Measurements from ENCODE around the gene INSYN2A. TPM values are rescaled to one million over a fixed set of nuclear protein-coding genes. Genes with fewer than 3 reads are reported as not detected.

INSYN2A gene
- total and polyA plus RNA-seq, 8 donors = 0.18 to 4.4 (median 1.2) TPM; not detected in 3

DNA sequence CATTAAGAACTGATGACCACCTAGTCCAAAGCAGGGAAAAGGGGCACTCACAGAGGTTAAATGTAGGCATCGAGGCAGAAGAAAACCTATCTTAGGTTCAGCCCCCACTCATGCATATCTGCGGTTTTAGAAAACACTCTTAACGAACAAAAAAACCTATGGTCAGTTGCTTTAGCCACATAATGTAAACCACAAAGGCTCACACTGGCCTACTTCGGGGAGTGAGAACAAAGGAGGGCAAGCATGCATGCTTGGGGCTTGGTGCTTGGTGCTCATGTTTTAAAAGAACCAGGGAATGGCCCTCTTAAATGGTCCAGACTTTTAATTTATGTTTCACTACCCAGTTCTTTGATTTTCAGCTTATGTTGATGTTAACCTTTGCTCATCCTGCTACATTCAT lies 14.2 kb downstream of the INSYN2A start:
- H3K36me3 ChIP-seq = peaks cover 0 to 12% (median 6%) of the 10 kb centered on the region in 4 donors
- intact Hi-C loops (cut with DNase I; ENCODE audit: low total_unique reads) = no loop called here
- no peak overlapping the region for H3K4me3 ChIP-seq
- H3K9me3 ChIP-seq = no peaks in the 10 kb centered on the region
- TF ChIP-seq EP300 (IDR thresholded peaks at IDR 0.05) (no peak), POLR2A (IDR thresholded peaks at IDR 0.05) (no peak), POLR2AphosphoS5 (IDR thresholded peaks at IDR 0.05) (no peak)
- TF ChIP-seq, protein P1, sequence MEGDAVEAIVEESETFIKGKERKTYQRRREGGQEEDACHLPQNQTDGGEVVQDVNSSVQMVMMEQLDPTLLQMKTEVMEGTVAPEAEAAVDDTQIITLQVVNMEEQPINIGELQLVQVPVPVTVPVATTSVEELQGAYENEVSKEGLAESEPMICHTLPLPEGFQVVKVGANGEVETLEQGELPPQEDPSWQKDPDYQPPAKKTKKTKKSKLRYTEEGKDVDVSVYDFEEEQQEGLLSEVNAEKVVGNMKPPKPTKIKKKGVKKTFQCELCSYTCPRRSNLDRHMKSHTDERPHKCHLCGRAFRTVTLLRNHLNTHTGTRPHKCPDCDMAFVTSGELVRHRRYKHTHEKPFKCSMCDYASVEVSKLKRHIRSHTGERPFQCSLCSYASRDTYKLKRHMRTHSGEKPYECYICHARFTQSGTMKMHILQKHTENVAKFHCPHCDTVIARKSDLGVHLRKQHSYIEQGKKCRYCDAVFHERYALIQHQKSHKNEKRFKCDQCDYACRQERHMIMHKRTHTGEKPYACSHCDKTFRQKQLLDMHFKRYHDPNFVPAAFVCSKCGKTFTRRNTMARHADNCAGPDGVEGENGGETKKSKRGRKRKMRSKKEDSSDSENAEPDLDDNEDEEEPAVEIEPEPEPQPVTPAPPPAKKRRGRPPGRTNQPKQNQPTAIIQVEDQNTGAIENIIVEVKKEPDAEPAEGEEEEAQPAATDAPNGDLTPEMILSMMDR (IDR thresholded peaks at IDR 0.05) = no peak
- H3K27ac ChIP-seq = no peak overlapping the region
- H3K4me1 ChIP-seq = no peaks in the 10 kb centered on the region
- H3K27me3 ChIP-seq = no peaks in the 10 kb centered on the region
- no peak for DNase-seq
- 87 to 95% (median 92%) methylated on average over 4 of the region's 4 CpGs for WGBS, 5 donors

DNA sequence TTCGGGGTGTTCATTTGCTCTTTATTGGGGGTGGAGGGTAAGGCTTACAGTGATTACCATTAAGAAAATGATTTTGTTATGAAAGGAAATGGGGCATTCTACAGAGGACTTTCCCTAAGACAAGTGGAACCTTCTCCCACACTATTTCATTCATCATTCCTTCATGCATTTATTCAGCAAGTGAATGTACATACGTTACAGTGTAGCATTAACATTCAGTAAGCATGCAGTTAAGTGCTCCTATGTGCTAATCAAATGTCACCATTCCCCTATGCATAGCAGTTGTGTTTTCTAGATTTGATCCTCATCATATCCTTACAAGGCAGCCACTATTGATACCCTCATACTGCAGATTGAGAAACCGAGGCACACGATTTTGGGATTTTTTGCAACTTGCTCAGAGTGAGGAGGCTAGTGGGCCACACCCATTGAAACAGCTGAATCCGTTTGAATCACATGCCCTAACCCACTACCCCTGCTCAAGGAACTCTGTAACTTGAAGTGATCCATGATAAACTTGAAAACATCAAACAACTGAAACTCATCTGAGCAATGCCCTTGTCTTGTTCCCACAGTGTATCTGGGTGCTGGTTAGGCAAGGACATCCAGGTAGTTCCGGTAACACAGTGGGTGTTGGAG lies 16.7 kb downstream of the INSYN2A start:
- no peak for DNase-seq
- Histone ChIP-seq H3K36me3 (peaks cover 0 to 20% (median 10%) of the 10 kb centered on the region in 4 donors), H3K27me3 (no peaks in the 10 kb centered on the region), H3K27ac (no peak overlapping the region), H3K4me1 (no peaks in the 10 kb centered on the region), H3K9me3 (no peaks in the 10 kb centered on the region), H3K4me3 (no peak overlapping the region)
- WGBS, 5 donors = 90 to 97% (median 94%) methylated on average over 6 of the region's 6 CpGs
- intact Hi-C loops (cut with DNase I; ENCODE audit: low total_unique reads) = no loop called here
- no peak for TF ChIP-seq EP300 (IDR thresholded peaks at IDR 0.05)
- no peak for TF ChIP-seq POLR2AphosphoS5 (IDR thresholded peaks at IDR 0.05)
- no peak for TF ChIP-seq POLR2A (IDR thresholded peaks at IDR 0.05)
- TF ChIP-seq, protein P1 (IDR thresholded peaks at IDR 0.05) = no peak

DNA sequence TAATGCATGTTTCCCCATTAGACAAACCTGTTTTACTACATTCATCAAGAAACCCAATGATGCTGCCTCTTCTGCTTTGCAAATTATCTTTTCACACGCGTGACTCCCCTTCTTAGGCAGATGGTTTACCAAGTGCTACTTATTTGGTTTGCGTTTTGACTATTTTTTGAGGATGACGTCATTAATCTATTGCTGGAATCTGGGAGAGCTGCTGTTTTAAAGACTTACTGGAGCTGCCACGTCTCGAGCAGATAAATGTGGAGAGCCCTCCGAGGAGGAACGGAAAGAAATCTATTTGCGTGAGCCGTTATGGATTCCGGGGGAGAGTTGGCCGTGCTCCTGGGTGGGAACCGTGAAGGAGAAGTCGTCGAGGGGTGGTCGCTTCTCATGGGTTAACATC lies 19.7 kb downstream of the INSYN2A start:
- intact Hi-C loops (cut with DNase I; ENCODE audit: low total_unique reads) = no loop called here
- Histone ChIP-seq H3K4me1 (no peaks in the 10 kb centered on the region), H3K27me3 (no peaks in the 10 kb centered on the region), H3K27ac (no peak overlapping the region), H3K9me3 (no peaks in the 10 kb centered on the region), H3K36me3 (peaks cover 0 to 33% (median 15%) of the 10 kb centered on the region in 4 donors), H3K4me3 (no peak overlapping the region)
- no peak for TF ChIP-seq POLR2A (IDR thresholded peaks at IDR 0.05)
- no peak for TF ChIP-seq POLR2AphosphoS5 (IDR thresholded peaks at IDR 0.05)
- TF ChIP-seq, protein P1 (IDR thresholded peaks at IDR 0.05) = no peak
- no peak for TF ChIP-seq EP300 (IDR thresholded peaks at IDR 0.05)
- 85 to 94% (median 92%) methylated on average over 16 of the region's 16 CpGs for WGBS, 5 donors
- no peak for DNase-seq

DNA sequence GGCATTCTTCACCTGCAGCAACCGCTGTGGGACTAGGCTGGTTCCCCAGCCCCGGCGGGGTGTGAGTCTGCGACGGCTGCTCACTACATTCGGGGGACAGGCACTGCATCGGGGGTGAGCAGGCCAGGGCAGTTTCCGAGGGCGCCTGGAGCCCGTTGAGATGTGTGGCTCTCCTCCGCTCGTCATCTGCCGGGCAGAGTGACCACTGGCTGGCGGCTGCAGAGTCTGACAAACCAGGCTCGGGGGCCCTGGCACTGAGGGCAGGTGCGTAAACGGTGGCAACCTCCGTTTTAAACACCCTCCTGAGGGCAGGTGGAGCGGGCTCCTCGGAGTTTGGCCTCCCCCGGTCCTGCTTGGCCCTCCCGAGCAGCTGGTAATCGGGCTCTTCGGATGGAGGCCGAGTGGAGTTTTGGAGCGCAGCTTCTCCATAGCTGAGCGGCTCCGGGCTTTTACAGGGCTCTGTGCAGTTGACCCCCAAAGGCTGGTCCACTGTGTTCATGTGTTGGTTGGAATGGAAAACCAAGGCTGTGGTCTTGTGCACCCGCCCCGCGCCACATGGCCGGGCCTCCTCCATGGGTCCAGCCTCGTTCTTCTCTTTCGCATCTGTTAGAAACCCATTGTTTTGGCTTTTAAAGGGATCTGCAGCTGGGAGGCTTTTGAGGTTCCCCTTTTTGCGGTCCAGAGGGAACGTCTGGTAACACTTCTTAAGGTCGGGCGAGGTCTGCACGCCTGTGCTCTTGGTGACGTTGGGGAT lies 20.9 kb downstream of the INSYN2A start:
- TF ChIP-seq EP300 (IDR thresholded peaks at IDR 0.05) (no peak), POLR2AphosphoS5 (IDR thresholded peaks at IDR 0.05) (no peak), POLR2A (IDR thresholded peaks at IDR 0.05) (no peak)
- TF ChIP-seq, protein P1 (IDR thresholded peaks at IDR 0.05) = no peak

More for the DNA sequence above, 20.9 kb downstream of the INSYN2A start:
- 94 to 97% (median 96%) methylated on average over 34 to 40 of the region's 40 CpGs for WGBS, 5 donors
- peaks cover 0 to 33% (median 15%) of the 10 kb centered on the region in 4 donors for H3K36me3 ChIP-seq
- no peak overlapping the region for H3K27ac ChIP-seq
- no peak overlapping the region for H3K4me3 ChIP-seq
- intact Hi-C loops (cut with DNase I; ENCODE audit: low total_unique reads) = no loop called here
- no peaks in the 10 kb centered on the region for H3K27me3 ChIP-seq
- no peaks in the 10 kb centered on the region for H3K9me3 ChIP-seq
- H3K4me1 ChIP-seq = no peaks in the 10 kb centered on the region
- DNase-seq = no peak

All from stomach (tissue), 9 donors.